PC-3 (cell line): ENCODE data around the gene CCDC8. TPM values are rescaled to one million over a fixed set of nuclear protein-coding genes. Genes with fewer than 3 reads are reported as not detected.

Experiments
- ATAC-seq: fragments of 200-7000 bp; cut with Tn5 transposase; 2 replicates; pipeline ENCODE4 v1.9.1; 2020; ENCODE audit warnings: mild to moderate bottlenecking, moderate library complexity
- BruUV-seq: library from RNA; stranded (reverse); fragments of 400-500 nt; replicated peaks from 2 replicates; lab custom pipeline; 2021; lab: Mats Ljungman, UMichigan
- CTCF ChIA-PET: fragments of 300-600 bp; sonication (Branson Sonifier 250); formaldehyde crosslinking; loops from one replicate; lab custom pipeline; 2022; ENCODE audit warnings: antibody characterized with exemption; lab: Charles Lee
- POLR2A ChIA-PET: fragments of 300-600 bp; sonication (Branson Sonifier 250); formaldehyde crosslinking; loops from one replicate; lab custom pipeline; 2022; ENCODE audit warnings: antibody characterized with exemption; ENCODE audit not compliant: unreplicated experiment; lab: Charles Lee
- DNase-seq: peaks from one replicate; pipeline ENCODE4 v3.0.0-alpha.2; 2015
- H2AFZ ChIP-seq: fragments of 300-600 bp; sonication (generic); 2 replicates; pipeline ENCODE4 v1.6.0; 2016; ENCODE audit warnings: antibody characterized with exemption, low read length
- H3F3A ChIP-seq: fragments of 300-600 bp; sonication (generic); one replicate; pipeline ENCODE4 v1.6.0; 2017; ENCODE audit warnings: antibody characterized with exemption, low read length, control low read depth, mild to moderate bottlenecking; ENCODE audit not compliant: unreplicated experiment
- H3K27ac ChIP-seq: fragments of 300-600 bp; sonication (generic); 2 replicates; pipeline ENCODE4 v1.5.1; 2016; ENCODE audit warnings: mild to moderate bottlenecking, low read length
- H3K27me3 ChIP-seq: fragments of 300-600 bp; sonication (generic); 2 replicates; pipeline ENCODE4 v1.6.1; 2016; ENCODE audit warnings: low read length, mixed read lengths
- H3K36me3 ChIP-seq: fragments of 300-600 bp; sonication (generic); 2 replicates; pipeline ENCODE4 v1.6.1; 2016; ENCODE audit warnings: low read depth, mixed run types, low read length, mixed read lengths
- H3K4me1 ChIP-seq: fragments of 300-600 bp; sonication (generic); 2 replicates; pipeline ENCODE4 v1.5.1; 2016; ENCODE audit warnings: low read length; ENCODE audit not compliant: insufficient read depth
- H3K4me2 ChIP-seq: fragments of 300-600 bp; sonication (generic); 2 replicates; pipeline ENCODE4 v1.6.0; 2016; ENCODE audit warnings: low read length
- H3K4me3 ChIP-seq: fragments of 300-600 bp; sonication (generic); 2 replicates; pipeline ENCODE4 v1.5.1; 2016; ENCODE audit warnings: mild to moderate bottlenecking, low read length, mixed read lengths
- H3K79me2 ChIP-seq: fragments of 300-600 bp; sonication (generic); 2 replicates; pipeline ENCODE4 v1.6.1; 2017; ENCODE audit warnings: low read length, mixed read lengths
- H3K9ac ChIP-seq: fragments of 300-600 bp; sonication (generic); 2 replicates; pipeline ENCODE4 v1.6.0; 2016; ENCODE audit warnings: mild to moderate bottlenecking, low read length
- H3K9me2 ChIP-seq: fragments of 300-600 bp; sonication (generic); replicated peaks from 2 replicates; pipeline ENCODE4 v1.6.1; 2016; ENCODE audit warnings: mixed run types, low read length, mixed read lengths
- H3K9me3 ChIP-seq: fragments of 300-600 bp; sonication (generic); 2 replicates; pipeline ENCODE4 v1.6.1; 2016; ENCODE audit warnings: low read length, mixed read lengths
- H4K20me1 ChIP-seq: fragments of 300-600 bp; sonication (generic); 2 replicates; pipeline ENCODE4 v1.6.1; 2016; ENCODE audit warnings: low read length, mixed read lengths
- EZH2 ChIP-seq: fragments of 300-600 bp; sonication (generic); IDR thresholded peaks from one replicate; pipeline ENCODE4 v1.6.1; 2017; ENCODE audit warnings: antibody characterized with exemption, mild to moderate bottlenecking, low read length; ENCODE audit not compliant: unreplicated experiment
- EZH2phosphoT487 ChIP-seq: fragments of 300-600 bp; sonication (generic); IDR thresholded peaks from 2 replicates; pipeline ENCODE4 v1.6.1; 2018; ENCODE audit warnings: mild to moderate bottlenecking, antibody characterized with exemption, low read length, borderline replicate concordance
- intact Hi-C: fragments of 100-400 bp; cut with micrococcal nuclease; formaldehyde crosslinking; loops from 2 replicates; pipeline ENCODE4 v1.9.0; 2023
- total RNA-seq: library from RNA; depleted of rRNA; stranded (reverse); fragments of >200 nt; gene quantifications from 2 replicates; pipeline ENCODE4 v1.2.3, GENCODE V29; 2014
- TF ChIP-seq, protein P1 (sequence below): fragments of 300-600 bp; sonication (generic); conservative IDR thresholded peaks from 2 replicates; pipeline ENCODE4 v1.5.1; 2017; ENCODE audit warnings: antibody characterized with exemption, low read depth, mild to moderate bottlenecking, low read length

Gene CCDC8
- total RNA-seq, 1 experiment from 2014 or later: not detected

DNA sequence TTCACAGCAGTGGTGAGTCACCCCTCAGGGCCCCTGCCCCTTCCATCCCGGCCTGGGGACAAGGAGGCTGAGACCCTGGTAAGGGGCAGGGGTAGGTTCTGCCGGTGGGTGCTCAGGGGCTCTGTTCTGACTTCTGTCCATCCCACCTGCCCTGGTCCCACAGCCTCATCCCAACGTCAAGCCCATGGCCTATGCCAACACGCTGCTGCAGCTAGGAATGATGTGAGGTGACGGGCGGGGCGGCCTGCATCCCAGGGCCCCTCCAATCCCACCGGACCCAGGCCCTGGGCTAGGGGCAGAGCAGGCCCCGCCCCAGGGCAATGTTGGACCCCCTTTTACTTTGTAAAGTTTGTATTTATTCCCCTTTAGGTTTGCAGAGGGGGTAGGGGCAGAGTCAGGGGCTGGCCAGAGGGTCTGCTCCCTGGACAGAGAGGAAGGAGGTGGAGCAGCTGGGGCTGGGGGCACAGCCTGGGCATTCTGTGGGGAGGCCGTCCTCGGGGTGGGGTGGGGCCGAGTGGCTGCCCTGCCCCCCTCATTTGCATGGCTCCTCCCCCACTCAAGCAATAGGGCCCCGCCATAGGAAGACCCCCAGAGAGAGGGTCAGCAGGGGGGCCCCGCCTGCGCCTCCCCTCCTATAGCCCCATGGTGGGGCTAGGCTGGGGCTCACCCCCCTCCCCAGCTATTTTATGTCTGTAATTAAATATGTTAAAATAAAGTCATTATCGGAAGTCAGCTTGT, 23.1 kb downstream of the CCDC8 start:
- no peak for ATAC-seq

DNA sequence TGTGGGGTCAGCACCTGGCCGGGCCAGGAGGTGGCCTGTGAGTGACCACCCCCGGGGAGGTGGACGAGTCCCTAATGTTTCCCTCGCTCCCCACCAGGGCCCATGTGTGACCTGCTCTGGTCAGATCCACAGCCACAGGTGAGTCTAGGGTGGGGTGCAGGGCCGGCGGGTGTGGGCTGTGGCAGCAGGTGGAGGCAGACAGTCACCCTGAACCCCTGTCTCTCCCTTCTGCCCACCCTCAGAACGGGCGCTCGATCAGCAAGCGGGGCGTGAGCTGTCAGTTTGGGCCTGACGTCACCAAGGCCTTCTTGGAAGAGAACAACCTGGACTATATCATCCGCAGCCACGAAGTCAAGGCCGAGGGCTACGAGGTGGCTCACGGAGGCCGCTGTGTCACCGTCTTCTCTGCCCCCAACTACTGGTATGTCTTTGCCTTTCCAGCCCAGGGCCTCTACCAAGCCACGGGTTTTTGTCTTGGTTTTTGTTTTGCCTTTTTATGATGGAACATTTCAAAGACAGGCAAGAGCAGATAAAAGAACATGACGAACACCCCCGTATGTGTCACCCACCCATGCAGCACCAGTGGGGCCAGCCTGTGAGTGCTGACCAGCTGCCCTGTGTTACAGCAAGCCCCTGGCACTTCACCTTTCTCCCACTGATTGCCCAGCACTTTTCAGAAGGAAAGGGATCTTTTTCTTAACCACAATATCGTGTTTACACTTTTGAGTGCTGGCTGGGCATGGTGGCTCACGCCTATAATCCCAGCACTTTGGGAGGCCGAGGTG, 24.9 kb downstream of the CCDC8 start:
- Histone ChIP-seq H3K27me3 (no peaks in the 10 kb centered on the region), H3K9ac (no peak overlapping the region), H3K9me3 (no peaks in the 10 kb centered on the region), H3K36me3 (peaks cover 7% of the 10 kb centered on the region; the same call in 1 of the 2 replicates), H3K79me2 (no peaks in the 10 kb centered on the region), H3K27ac (no peak overlapping the region), H3K4me2 (no peak overlapping the region), H3K4me3 (no peak overlapping the region), H3K9me2 (no peaks in the 10 kb centered on the region), H2AFZ (no peak overlapping the region), H4K20me1 (no peaks in the 10 kb centered on the region), H3K4me1 (no peaks in the 10 kb centered on the region), H3F3A (no peaks in the 10 kb centered on the region)
- intact Hi-C loops: no loop called here
- no TSS peak for BruUV-seq
- POLR2A ChIA-PET: no interaction called here
- DNase-seq (no peak), ATAC-seq (no peak)
- TF ChIP-seq, protein P1, sequence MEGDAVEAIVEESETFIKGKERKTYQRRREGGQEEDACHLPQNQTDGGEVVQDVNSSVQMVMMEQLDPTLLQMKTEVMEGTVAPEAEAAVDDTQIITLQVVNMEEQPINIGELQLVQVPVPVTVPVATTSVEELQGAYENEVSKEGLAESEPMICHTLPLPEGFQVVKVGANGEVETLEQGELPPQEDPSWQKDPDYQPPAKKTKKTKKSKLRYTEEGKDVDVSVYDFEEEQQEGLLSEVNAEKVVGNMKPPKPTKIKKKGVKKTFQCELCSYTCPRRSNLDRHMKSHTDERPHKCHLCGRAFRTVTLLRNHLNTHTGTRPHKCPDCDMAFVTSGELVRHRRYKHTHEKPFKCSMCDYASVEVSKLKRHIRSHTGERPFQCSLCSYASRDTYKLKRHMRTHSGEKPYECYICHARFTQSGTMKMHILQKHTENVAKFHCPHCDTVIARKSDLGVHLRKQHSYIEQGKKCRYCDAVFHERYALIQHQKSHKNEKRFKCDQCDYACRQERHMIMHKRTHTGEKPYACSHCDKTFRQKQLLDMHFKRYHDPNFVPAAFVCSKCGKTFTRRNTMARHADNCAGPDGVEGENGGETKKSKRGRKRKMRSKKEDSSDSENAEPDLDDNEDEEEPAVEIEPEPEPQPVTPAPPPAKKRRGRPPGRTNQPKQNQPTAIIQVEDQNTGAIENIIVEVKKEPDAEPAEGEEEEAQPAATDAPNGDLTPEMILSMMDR: no peak
- TF ChIP-seq EZH2 (no peak), EZH2phosphoT487 (no peak)
- CTCF ChIA-PET: no interaction called here

More for the DNA sequence above, 23.1 kb downstream of the CCDC8 start:
- Histone ChIP-seq H3K79me2 (no peaks in the 10 kb centered on the region), H3F3A (no peaks in the 10 kb centered on the region), H3K36me3 (peaks cover 7% of the 10 kb centered on the region; the same call in 1 of the 2 replicates), H2AFZ (no peak overlapping the region), H3K9me3 (no peaks in the 10 kb centered on the region), H3K27ac (no peak overlapping the region), H3K9ac (no peak overlapping the region), H3K4me2 (no peak overlapping the region), H3K9me2 (no peaks in the 10 kb centered on the region), H4K20me1 (no peaks in the 10 kb centered on the region), H3K4me1 (no peaks in the 10 kb centered on the region), H3K27me3 (no peaks in the 10 kb centered on the region), H3K4me3 (no peak overlapping the region)
- no peak for DNase-seq
- intact Hi-C loops: no loop called here
- CTCF ChIA-PET: no interaction called here
- BruUV-seq: no TSS peak
- POLR2A ChIA-PET: no interaction called here
- TF ChIP-seq EZH2: no peak
- no peak for TF ChIP-seq EZH2phosphoT487
- TF ChIP-seq, protein P1: no peak
